Measurements from ENCODE around the gene SNRNP40. TPM values are rescaled to one million over a fixed set of nuclear protein-coding genes. Genes with fewer than 3 reads are reported as not detected.
A peak's percentile ranks its signal among the peaks of the same experiment; 100 is the strongest.

Gene SNRNP40
- total and polyA plus RNA-seq, 2 donors from 2014 or later = 31.3 to 44.2 TPM

GRCh38 chr1:31231802-31232201 is 64.8 kb downstream of the SNRNP40 start:
- no peaks in the 10 kb centered on the region for H3K36me3 ChIP-seq (ENCODE audit: control insufficient read depth in 2 of 3, insufficient read depth in 3 of 3, low read length in 3 of 3)
- H3K9me3 ChIP-seq (ENCODE audit: control insufficient read depth in 2 of 3, insufficient read depth in 1 of 3, low read length in 3 of 3) = no peaks in the 10 kb centered on the region
- H3K4me3 ChIP-seq (ENCODE audit: low read length in 3 of 3) = no peak overlapping the region
- no peak for TF ChIP-seq CTCF (IDR thresholded peaks at IDR 0.05; ENCODE audit: borderline replicate concordance, extremely low read depth, insufficient read depth)
- DNase-seq = peak in 1 of 5 donors; percentile 1
- no peaks in the 10 kb centered on the region for H3K27me3 ChIP-seq (ENCODE audit: control insufficient read depth, insufficient read depth, low read length)
- no peak for FAIRE-seq
- H3K27ac ChIP-seq (ENCODE audit: low read depth in 2 of 2, low read length in 2 of 2) = no peak overlapping the region
- no peak overlapping the region for H3K9ac ChIP-seq (ENCODE audit: low read length in 3 of 3)
- no peaks in the 10 kb centered on the region for H3K4me1 ChIP-seq (ENCODE audit: control insufficient read depth in 2 of 3, insufficient read depth in 2 of 3, low read depth in 1 of 3, low read length in 3 of 3)
- intact Hi-C loops (cut with DNase I) = no loop called here

- no peak for FAIRE-seq
- Histone ChIP-seq H3K9ac (ENCODE audit: low read length in 3 of 3) (no peak overlapping the region), H3K4me3 (ENCODE audit: low read length in 3 of 3) (no peak overlapping the region), H3K4me1 (ENCODE audit: control insufficient read depth in 2 of 3, insufficient read depth in 2 of 3, low read depth in 1 of 3, low read length in 3 of 3) (no peaks in the 10 kb centered on the region), H3K9me3 (ENCODE audit: control insufficient read depth in 2 of 3, insufficient read depth in 1 of 3, low read length in 3 of 3) (no peaks in the 10 kb centered on the region), H3K27ac (ENCODE audit: low read depth in 2 of 2, low read length in 2 of 2) (no peak overlapping the region), H3K36me3 (ENCODE audit: control insufficient read depth in 2 of 3, insufficient read depth in 3 of 3, low read length in 3 of 3) (no peaks in the 10 kb centered on the region), H3K27me3 (ENCODE audit: control insufficient read depth, insufficient read depth, low read length) (no peaks in the 10 kb centered on the region)
- intact Hi-C loops (cut with DNase I) = no loop called here
- no peak for TF ChIP-seq CTCF (IDR thresholded peaks at IDR 0.05; ENCODE audit: borderline replicate concordance, extremely low read depth, insufficient read depth)
- DNase-seq = peak in 1 of 5 donors; percentile 32
Observed at GRCh38 chr1:31230378-31230777, 66.2 kb downstream of the SNRNP40 start.

- H3K4me3 ChIP-seq (ENCODE audit: low read length in 3 of 3) = no peak overlapping the region
- TF ChIP-seq CTCF (IDR thresholded peaks at IDR 0.05; ENCODE audit: borderline replicate concordance, extremely low read depth, insufficient read depth) = no peak
- no peak overlapping the region for H3K9ac ChIP-seq (ENCODE audit: low read length in 3 of 3)
- H3K27ac ChIP-seq (ENCODE audit: low read depth in 2 of 2, low read length in 2 of 2) = no peak overlapping the region
- no peaks in the 10 kb centered on the region for H3K9me3 ChIP-seq (ENCODE audit: control insufficient read depth in 2 of 3, insufficient read depth in 1 of 3, low read length in 3 of 3)
- H3K27me3 ChIP-seq (ENCODE audit: control insufficient read depth, insufficient read depth, low read length) = no peaks in the 10 kb centered on the region
- no peaks in the 10 kb centered on the region for H3K36me3 ChIP-seq (ENCODE audit: control insufficient read depth in 2 of 3, insufficient read depth in 3 of 3, low read length in 3 of 3)
- intact Hi-C loops (cut with DNase I) = no loop called here
- no peak for FAIRE-seq
- DNase-seq = no peak
- no peaks in the 10 kb centered on the region for H3K4me1 ChIP-seq (ENCODE audit: control insufficient read depth in 2 of 3, insufficient read depth in 2 of 3, low read depth in 1 of 3, low read length in 3 of 3)
Observed at GRCh38 chr1:31228986-31229385, 67.6 kb downstream of the SNRNP40 start.
